ENCODE measurements around the gene PPP3CA. TPM values are rescaled to one million over a fixed set of nuclear protein-coding genes. Genes with fewer than 3 reads are reported as not detected.
A peak's percentile ranks its signal among the peaks of the same experiment; 100 is the strongest.
"Not testable (repeated sequence)": the region's sequence is repeated elsewhere in the genome, so short reads cannot be mapped to it uniquely, and the experiment has no call there.

PPP3CA gene
- total RNA-seq, 2 experiments from 2014 or later = 14.3 to 14.6 TPM

- H3K27ac Mint-ChIP-seq = no peak overlapping the region
- H3K36me3 Mint-ChIP-seq = no peaks in the 10 kb centered on the region
- peaks cover 18% of the 10 kb centered on the region for H3K4me1 Mint-ChIP-seq (ENCODE audit: low read depth)
- ChIA-PET CTCF (no interaction called here), POLR2A (no interaction called here)
- no peaks in the 10 kb centered on the region for H3K9me3 Mint-ChIP-seq
- DNase-seq = no peak
- no peak overlapping the region for H3K4me3 Mint-ChIP-seq
- intact Hi-C loops (cut with micrococcal nuclease) = no loop called here
- no peaks in the 10 kb centered on the region for H3K27me3 Mint-ChIP-seq
Observed at GRCh38 chr4:101239665-101240064, 107.7 kb downstream of the PPP3CA start.

DNA sequence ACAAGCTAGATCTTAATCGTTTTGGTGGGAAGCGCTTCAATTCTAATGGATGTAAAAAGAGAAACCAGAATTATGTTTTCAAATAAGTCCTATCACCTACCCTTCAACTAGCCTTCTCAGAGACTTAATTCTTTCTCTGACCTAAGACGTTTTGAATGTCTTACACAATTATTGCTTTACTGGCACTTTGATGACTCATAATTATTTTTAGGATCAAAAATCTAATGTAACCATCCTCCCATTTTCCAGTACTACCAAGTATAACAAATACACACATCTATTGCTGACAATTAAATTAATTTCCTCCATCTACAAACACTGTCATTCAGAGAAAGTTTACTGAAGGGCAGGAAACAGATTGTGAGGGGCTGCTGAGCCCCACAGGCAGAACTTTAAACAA is 108.6 kb downstream of the PPP3CA start:
- Mint-ChIP-seq H3K4me1 (ENCODE audit: low read depth) (peaks cover 17% of the 10 kb centered on the region), H3K4me3 (no peak overlapping the region), H3K27me3 (no peaks in the 10 kb centered on the region), H3K36me3 (no peaks in the 10 kb centered on the region), H3K27ac (no peak overlapping the region), H3K9me3 (no peaks in the 10 kb centered on the region)
- CTCF ChIA-PET = no interaction called here
- no peak for DNase-seq
- intact Hi-C loops (cut with micrococcal nuclease) = no loop called here
- POLR2A ChIA-PET = no interaction called here

DNA sequence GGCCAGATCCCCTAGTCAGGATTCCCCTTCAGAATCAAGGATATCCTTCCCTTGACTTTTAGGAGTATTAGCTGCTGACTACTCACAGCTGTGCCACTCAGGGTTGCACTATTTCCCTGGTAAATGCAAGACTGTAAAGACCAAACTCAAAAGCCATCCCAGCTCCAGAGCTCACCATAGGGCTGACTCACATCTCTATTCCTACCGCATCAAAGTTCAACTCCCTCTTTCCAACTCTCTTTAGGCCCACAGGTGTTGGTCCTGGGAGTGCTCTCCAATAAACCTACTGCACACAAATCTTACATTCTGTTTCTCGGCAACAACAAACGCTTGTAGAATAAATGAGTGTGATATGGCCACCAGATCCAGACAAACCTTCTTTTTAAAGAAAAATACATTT is 109.6 kb downstream of the PPP3CA start:
- Mint-ChIP-seq H3K27me3 (no peaks in the 10 kb centered on the region), H3K9me3 (no peaks in the 10 kb centered on the region), H3K4me3 (no peak overlapping the region), H3K4me1 (ENCODE audit: low read depth) (peaks cover 15% of the 10 kb centered on the region), H3K27ac (no peak overlapping the region), H3K36me3 (no peaks in the 10 kb centered on the region)
- intact Hi-C loops (cut with micrococcal nuclease) = no loop called here
- ChIA-PET CTCF (no interaction called here), POLR2A (no interaction called here)
- no peak for DNase-seq

GRCh38 chr4:101236097-101236496 is 111.2 kb downstream of the PPP3CA start:
- CTCF ChIA-PET = no interaction called here
- Mint-ChIP-seq H3K4me3 (no peak overlapping the region), H3K27ac (no peak overlapping the region), H3K9me3 (no peaks in the 10 kb centered on the region), H3K36me3 (no peaks in the 10 kb centered on the region), H3K4me1 (ENCODE audit: low read depth) (peaks cover 27% of the 10 kb centered on the region), H3K27me3 (no peaks in the 10 kb centered on the region)
- no peak for DNase-seq
- POLR2A ChIA-PET = no interaction called here
- intact Hi-C loops (cut with micrococcal nuclease) = no loop called here

DNA sequence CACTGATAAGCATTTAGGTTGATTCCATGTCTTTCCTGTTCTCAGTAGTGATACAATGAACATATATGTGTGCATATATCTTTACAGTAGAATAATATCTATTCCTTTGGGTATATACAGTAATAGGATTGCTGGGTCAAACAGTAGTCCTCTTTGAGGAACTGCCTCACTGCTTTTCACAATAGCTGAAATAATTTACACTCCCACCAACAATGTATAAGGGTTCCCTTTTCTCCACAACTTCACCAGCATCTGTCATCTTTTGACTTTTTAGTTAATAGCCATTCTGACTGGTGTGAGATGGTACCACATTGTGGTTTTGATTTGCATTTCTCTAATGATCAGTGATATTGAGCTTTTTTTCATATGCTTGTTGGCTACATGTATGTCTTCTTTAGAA is 113.2 kb downstream of the PPP3CA start:
- H3K36me3 Mint-ChIP-seq, CTCF ChIA-PET, H3K27ac Mint-ChIP-seq, H3K9me3 Mint-ChIP-seq, H3K4me3 Mint-ChIP-seq, DNase-seq, POLR2A ChIA-PET, H3K27me3 Mint-ChIP-seq: not testable (repeated sequence)
- peaks cover 32% of the 10 kb centered on the region for H3K4me1 Mint-ChIP-seq (ENCODE audit: low read depth)
- intact Hi-C loops (cut with micrococcal nuclease) = loop anchor here (5.0 kb wide), 1 partner anchor 217 kb away; no protein-coding TSS in a partner anchor

- Mint-ChIP-seq H3K27me3 (no peaks in the 10 kb centered on the region), H3K36me3 (peaks cover 4% of the 10 kb centered on the region), H3K27ac (no peak overlapping the region), H3K9me3 (peaks cover 3% of the 10 kb centered on the region), H3K4me3 (no peak overlapping the region), H3K4me1 (ENCODE audit: low read depth) (peaks cover 29% of the 10 kb centered on the region)
- intact Hi-C loops (cut with micrococcal nuclease) = loop anchor here (1.0 to 5.0 kb wide), 2 partner anchors 26 to 215 kb away; no protein-coding TSS in a partner anchor
- DNase-seq = peak; percentile 65
- CTCF ChIA-PET = interaction anchor here (0.7 to 1.4 kb wide), 3 partner anchors 33 to 1139 kb away, joined by 3 read pairs; no protein-coding TSS in a partner anchor
- POLR2A ChIA-PET = no interaction called here
Observed at GRCh38 chr4:101232074-101232776, 115.1 kb downstream of the PPP3CA start.

GRCh38 chr4:101230801-101231426 is 116.4 kb downstream of the PPP3CA start:
- POLR2A ChIA-PET = no interaction called here

GRCh38 chr4:101229116-101229515 is 118.2 kb downstream of the PPP3CA start:
- peaks cover 4% of the 10 kb centered on the region for H3K36me3 Mint-ChIP-seq
- H3K27me3 Mint-ChIP-seq = no peaks in the 10 kb centered on the region
- H3K4me1 Mint-ChIP-seq (ENCODE audit: low read depth) = peaks cover 34% of the 10 kb centered on the region
- intact Hi-C loops (cut with micrococcal nuclease) = no loop called here
- ChIA-PET POLR2A (no interaction called here), CTCF (no interaction called here)
- peaks cover 3% of the 10 kb centered on the region for H3K9me3 Mint-ChIP-seq
- no peak overlapping the region for H3K4me3 Mint-ChIP-seq
- no peak for DNase-seq
- H3K27ac Mint-ChIP-seq = no peak overlapping the region

More at GRCh38 chr4:101230801-101231426, 116.4 kb downstream of the PPP3CA start:
- DNase-seq = no peak
- CTCF ChIA-PET = interaction anchor here (0.6 kb wide), 1 partner anchor 1200 kb away, joined by 3 read pairs; no protein-coding TSS in a partner anchor
- Mint-ChIP-seq H3K9me3 (peaks cover 3% of the 10 kb centered on the region), H3K27ac (no peak overlapping the region), H3K4me3 (no peak overlapping the region), H3K36me3 (peaks cover 4% of the 10 kb centered on the region), H3K4me1 (ENCODE audit: low read depth) (peaks cover 30% of the 10 kb centered on the region), H3K27me3 (no peaks in the 10 kb centered on the region)
- intact Hi-C loops (cut with micrococcal nuclease) = loop anchor here (5.0 kb wide), 1 partner anchor 214 kb away; no protein-coding TSS in a partner anchor

DNA sequence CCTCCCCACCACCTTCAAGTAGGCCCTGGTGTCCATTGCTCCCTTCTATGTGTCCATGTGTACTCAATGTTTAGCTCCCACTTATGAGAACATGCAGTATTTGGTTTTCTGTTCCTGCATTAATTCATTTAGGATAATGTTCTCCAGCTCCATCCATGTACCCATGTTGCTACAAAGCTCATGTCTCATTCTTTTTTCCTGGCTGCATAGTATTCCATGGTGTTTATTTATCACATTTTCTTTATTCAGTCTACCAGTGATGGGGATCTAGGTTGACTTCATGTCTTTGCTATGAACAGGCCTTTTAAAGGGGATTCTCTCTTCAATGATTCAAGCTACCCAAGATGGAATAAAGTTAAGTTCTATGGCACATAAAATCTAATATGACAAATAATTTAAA is 119.6 kb downstream of the PPP3CA start:
- Mint-ChIP-seq H3K4me3 (no peak overlapping the region), H3K27me3 (no peaks in the 10 kb centered on the region), H3K27ac (no peak overlapping the region), H3K36me3 (peaks cover 4% of the 10 kb centered on the region), H3K4me1 (ENCODE audit: low read depth) (peaks cover 33% of the 10 kb centered on the region), H3K9me3 (peaks cover 3% of the 10 kb centered on the region)
- no peak for DNase-seq
- intact Hi-C loops (cut with micrococcal nuclease) = no loop called here
- POLR2A ChIA-PET = no interaction called here
- CTCF ChIA-PET = no interaction called here

DNA sequence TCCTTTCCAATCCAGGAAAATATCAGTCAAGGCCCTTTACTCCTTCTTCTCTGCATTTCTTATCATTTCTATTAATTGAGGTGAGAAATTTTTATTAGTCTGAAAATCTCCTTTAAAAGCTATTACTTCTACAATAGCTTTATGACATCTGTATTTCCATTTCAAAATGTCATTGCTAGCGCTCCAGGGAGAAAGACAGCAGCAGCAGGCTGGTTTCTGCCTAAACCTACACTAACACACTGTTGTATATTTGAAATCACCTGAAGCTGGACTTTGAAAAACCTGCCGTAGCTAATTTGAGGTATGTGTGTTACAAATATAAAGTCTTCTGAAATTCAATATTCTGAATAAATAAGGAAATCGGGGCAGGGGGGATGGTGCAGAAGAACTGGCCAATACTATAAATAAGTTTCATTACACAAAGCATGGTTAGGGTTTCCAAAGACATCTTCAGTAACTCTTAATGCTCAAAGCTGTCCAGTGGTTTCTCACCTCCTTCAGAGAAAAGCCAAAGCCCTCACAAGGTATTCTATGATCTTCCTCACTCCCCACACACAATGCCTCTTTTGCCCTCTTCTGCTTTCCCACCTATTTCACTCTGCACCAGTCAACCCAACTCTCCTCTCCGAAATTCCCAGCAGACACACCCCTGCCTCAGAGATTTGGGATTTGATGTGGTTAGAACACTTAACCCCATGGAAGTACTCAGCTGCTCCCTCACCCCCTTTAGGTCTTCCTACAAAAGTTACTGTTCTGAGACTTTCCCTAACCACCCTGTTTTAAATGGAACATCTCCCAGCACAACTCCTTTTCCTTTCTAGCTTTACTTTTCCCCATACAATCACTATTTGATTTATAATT is 122.7 kb downstream of the PPP3CA start:
- no peak overlapping the region for H3K4me3 Mint-ChIP-seq
- ChIA-PET POLR2A (no interaction called here), CTCF (no interaction called here)
- H3K9me3 Mint-ChIP-seq = peaks cover 3% of the 10 kb centered on the region
- no peak overlapping the region for H3K27ac Mint-ChIP-seq
- no peak for DNase-seq
- no peaks in the 10 kb centered on the region for H3K27me3 Mint-ChIP-seq
- intact Hi-C loops (cut with micrococcal nuclease) = no loop called here
- peaks cover 4% of the 10 kb centered on the region for H3K36me3 Mint-ChIP-seq
- H3K4me1 Mint-ChIP-seq (ENCODE audit: low read depth) = peaks cover 21% of the 10 kb centered on the region

DNA sequence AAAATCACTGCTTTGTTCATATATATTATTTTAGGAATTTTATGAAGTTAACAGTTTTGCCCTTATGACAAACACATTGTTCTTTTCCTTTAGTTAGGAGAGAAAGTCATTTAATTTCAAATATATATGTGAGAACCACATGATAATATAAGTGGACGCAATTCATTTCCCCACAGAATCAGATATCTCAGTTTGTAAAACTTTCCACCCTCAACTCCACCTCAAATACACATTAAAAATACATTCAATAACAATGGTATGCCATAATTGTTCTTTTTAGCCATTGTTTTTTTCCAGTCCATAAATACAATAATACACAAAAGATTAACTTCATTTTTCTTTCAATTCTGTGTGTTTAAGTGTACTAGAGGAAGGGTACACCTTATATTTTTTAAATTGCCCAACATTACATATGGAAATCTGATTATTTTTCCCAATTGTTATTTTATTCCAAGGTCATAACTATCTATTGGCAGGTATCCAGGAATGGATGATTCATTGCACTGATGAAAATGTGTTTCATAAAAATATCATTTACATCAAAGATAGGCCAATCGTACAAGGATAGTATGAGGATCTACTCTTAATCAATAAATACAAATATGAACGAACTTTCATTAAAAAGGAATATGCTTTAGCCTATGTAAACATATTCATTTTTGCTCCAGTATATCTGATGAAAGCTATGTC is 125.0 kb downstream of the PPP3CA start:
- DNase-seq = no peak
- Mint-ChIP-seq H3K27me3 (no peaks in the 10 kb centered on the region), H3K9me3 (no peaks in the 10 kb centered on the region), H3K27ac (no peak overlapping the region), H3K4me3 (no peak overlapping the region), H3K36me3 (no peaks in the 10 kb centered on the region), H3K4me1 (ENCODE audit: low read depth) (peaks cover 24% of the 10 kb centered on the region)
- POLR2A ChIA-PET = no interaction called here
- intact Hi-C loops (cut with micrococcal nuclease) = no loop called here
- CTCF ChIA-PET = no interaction called here

- intact Hi-C loops (cut with micrococcal nuclease) = no loop called here
- Mint-ChIP-seq H3K27ac (no peak overlapping the region), H3K36me3 (no peaks in the 10 kb centered on the region), H3K4me1 (ENCODE audit: low read depth) (peaks cover 23% of the 10 kb centered on the region), H3K27me3 (no peaks in the 10 kb centered on the region), H3K9me3 (no peaks in the 10 kb centered on the region), H3K4me3 (no peak overlapping the region)
- ChIA-PET POLR2A (no interaction called here), CTCF (no interaction called here)
- DNase-seq = no peak
Observed at GRCh38 chr4:101221294-101221693, 126.0 kb downstream of the PPP3CA start.

All from activated CD4-positive, alpha-beta memory T cell treated with anti-CD3 and anti-CD28 coated beads for 36 hours (primary cell).